ENCODE data around the gene BMP2K.

BMP2K gene

GRCh38 chr4:78938474-78938867 lies 162.3 kb downstream of the BMP2K start:
- no peak for ATAC-seq

GRCh38 chr4:78938868-78939666 lies 162.9 kb downstream of the BMP2K start, which contains the start of gene PAQR3:
Gene PAQR3, minus strand, starts transcription at chr4:78939438. Its CDS starts 214 bp downstream, at chr4:78939224.
- peak; percentile 97 for ATAC-seq

- no peak for ATAC-seq
Measured at GRCh38 chr4:78939667-78940008, 163.5 kb downstream of the BMP2K start.

- ATAC-seq: no peak
Measured at GRCh38 chr4:78940752-78941151, 164.6 kb downstream of the BMP2K start.

GRCh38 chr4:78944381-78944780 lies 168.2 kb downstream of the BMP2K start:
- no peak for ATAC-seq

- peak; percentile 80 to 85 for ATAC-seq
Measured at GRCh38 chr4:78945651-78946179, 169.6 kb downstream of the BMP2K start.

GRCh38 chr4:78949735-78950134 lies 173.6 kb downstream of the BMP2K start:
- ATAC-seq: no peak

GRCh38 chr4:78951862-78952472 lies 175.8 kb downstream of the BMP2K start:
- ATAC-seq: peak in 1 of 2 donors; percentile 58

GRCh38 chr4:78953231-78953630 lies 177.1 kb downstream of the BMP2K start:
- ATAC-seq: no peak

- no peak for ATAC-seq
Measured at GRCh38 chr4:78953769-78954666, 177.9 kb downstream of the BMP2K start.

- peak in 1 of 2 donors; percentile 27 for ATAC-seq
Measured at GRCh38 chr4:78956975-78957374, 180.8 kb downstream of the BMP2K start.

- ATAC-seq: no peak
Measured at GRCh38 chr4:78960926-78961325, 184.8 kb downstream of the BMP2K start.
